A549 (cell line): ENCODE data around the gene DPY19L1. TPM values are rescaled to one million over a fixed set of nuclear protein-coding genes. Genes with fewer than 3 reads are reported as not detected.
A peak's percentile ranks its signal among the peaks of the same experiment; 100 is the strongest.

Source experiments
- ATAC-seq, 2 experiments: fragments of 200-7000 bp in 1 of 2; fragments of >200 bp in 1 of 2; cut with Nextera tagmentation in 1 of 2; cut with Tn5 transposase in 1 of 2; 3 replicates each; pipeline versions ENCODE4 v1.8.0 to v1.9.1; 2018 to 2020; ENCODE audit warnings: mild to moderate bottlenecking in 1 of 2, moderate library complexity in 1 of 2
- CTCF ChIA-PET: fragments of 300-600 bp; sonication (Branson Sonifier 250); formaldehyde crosslinking; extraction: SDS; loops from one replicate; lab custom pipeline; 2021; ENCODE audit warnings: antibody characterized with exemption, inconsistent platforms; lab: Yijun Ruan, JAX
- POLR2A ChIA-PET: fragments of 350-600 bp; formaldehyde crosslinking; extraction: SDS; loops from one replicate; lab custom pipeline; 2021; ENCODE audit warnings: antibody characterized with exemption, inconsistent platforms; lab: Yijun Ruan, JAX
- DNase-seq, 2 experiments: peaks; one replicate each; pipeline versions ENCODE4 v3.0.0 to v3.0.0-alpha.2; 2011 to 2016; ENCODE audit warnings: low read depth in 1 of 2, low spot score in 1 of 2
- FAIRE-seq: peaks from 2 replicates; lab custom pipeline; 2011; peaks lifted over from hg19 to GRCh38; lab: Jason Lieb, UNC
- H3K27ac ChIP-seq, 2 experiments: fragments of >200 bp; sonication (Bioruptor Twin); formaldehyde crosslinking; 3 replicates each; pipeline ENCODE4 v1.5.1; 2016 to 2017
- H3K4me1 ChIP-seq: fragments of >200 bp; sonication (Bioruptor Twin); formaldehyde crosslinking; 3 replicates; pipeline ENCODE4 v1.6.1; 2016
- H3K4me2 ChIP-seq: fragments of >200 bp; sonication (Bioruptor Twin); formaldehyde crosslinking; 3 replicates; pipeline ENCODE4 v1.6.1; 2016
- H3K4me3 ChIP-seq: fragments of >200 bp; sonication (Bioruptor Twin); formaldehyde crosslinking; 3 replicates; pipeline ENCODE4 v1.5.1; 2016
- H3K9me3 ChIP-seq: fragments of >200 bp; sonication (Bioruptor Twin); formaldehyde crosslinking; 3 replicates; pipeline ENCODE4 v1.6.1; 2016
- CHD2 ChIP-seq: fragments of 150-350 bp; IDR thresholded peaks from 2 replicates; pipeline ENCODE4 v1.6.1; 2014; ENCODE audit warnings: low read length; ENCODE audit not compliant: partially characterized antibody
- CHD4 ChIP-seq: fragments of 200-600 bp; sonication (generic); IDR thresholded peaks from 2 replicates; pipeline ENCODE4 v1.6.1; 2016; ENCODE audit warnings: antibody characterized with exemption, mild to moderate bottlenecking, borderline replicate concordance
- CTCF ChIP-seq: fragments of >200 bp; sonication (Bioruptor Twin); formaldehyde crosslinking; IDR thresholded peaks from 3 replicates; pipeline ENCODE4 v1.5.1; 2016
- EHMT2 ChIP-seq: fragments of 200-600 bp; sonication (generic); IDR thresholded peaks from 2 replicates; pipeline ENCODE4 v1.6.1; 2016; ENCODE audit warnings: antibody characterized with exemption, low read depth, mild to moderate bottlenecking, moderate library complexity
- ELK1 ChIP-seq: fragments of 150-350 bp; IDR thresholded peaks from 2 replicates; pipeline ENCODE4 v1.6.1; 2014; ENCODE audit warnings: low read depth, mild to moderate bottlenecking, low read length
- ESRRA ChIP-seq: fragments of 150-350 bp; IDR thresholded peaks from 2 replicates; pipeline ENCODE4 v1.6.1; 2014; ENCODE audit warnings: mild to moderate bottlenecking, low read length, borderline replicate concordance
- FOSB ChIP-seq: fragments of 250-450 bp; sonication (Bioruptor Pico); IDR thresholded peaks from 2 replicates; pipeline ENCODE4 v1.5.0; 2020; ENCODE audit warnings: mild to moderate bottlenecking, moderate library complexity
- FOXS1 ChIP-seq: fragments of 250-450 bp; sonication (Bioruptor Pico); IDR thresholded peaks from 2 replicates; pipeline ENCODE4 v1.5.0; 2020; ENCODE audit warnings: mild to moderate bottlenecking, moderate library complexity
- GATA3 ChIP-seq: IDR thresholded peaks from 2 replicates; pipeline ENCODE4 v1.6.1; 2012; ENCODE audit warnings: borderline replicate concordance
- HEYL ChIP-seq: fragments of 250-450 bp; sonication (Bioruptor Pico); IDR thresholded peaks from 2 replicates; pipeline ENCODE4 v1.8.0; 2021; ENCODE audit warnings: mild to moderate bottlenecking, moderate library complexity
- HOXA7 ChIP-seq: fragments of 250-450 bp; sonication (Bioruptor Pico); IDR thresholded peaks from 2 replicates; pipeline ENCODE4 v1.5.0; 2020; ENCODE audit warnings: mild to moderate bottlenecking, moderate library complexity
- HOXB13 ChIP-seq: fragments of 250-450 bp; sonication (Bioruptor Pico); IDR thresholded peaks from 2 replicates; pipeline ENCODE4 v1.5.0; 2020; ENCODE audit warnings: low read depth, mild to moderate bottlenecking, moderate library complexity
- JUN ChIP-seq, 2 experiments: fragments of >200 bp; sonication (Bioruptor Twin); formaldehyde crosslinking; IDR thresholded peaks; 2 replicates in 1 of 2; 3 replicates in 1 of 2; pipeline ENCODE4 v1.6.1; 2016 to 2017
- JUNB ChIP-seq: fragments of >200 bp; sonication (Bioruptor Twin); formaldehyde crosslinking; IDR thresholded peaks from 2 replicates; pipeline ENCODE4 v1.6.1; 2016
- KDM5A ChIP-seq: fragments of 200-600 bp; sonication (generic); IDR thresholded peaks from 2 replicates; pipeline ENCODE4 v1.6.1; 2016; ENCODE audit warnings: antibody characterized with exemption, mild to moderate bottlenecking
- MAFK ChIP-seq: fragments of 450-650 bp; IDR thresholded peaks from 2 replicates; pipeline ENCODE4 v1.6.1; 2014; ENCODE audit not compliant: partially characterized antibody
- PBX3 ChIP-seq: IDR thresholded peaks from 2 replicates; pipeline ENCODE4 v1.6.1; 2012
- PHF8 ChIP-seq: fragments of 200-600 bp; sonication (generic); IDR thresholded peaks from 2 replicates; pipeline ENCODE4 v1.6.1; 2016; ENCODE audit warnings: low read depth, mild to moderate bottlenecking, antibody characterized with exemption, moderate library complexity, borderline replicate concordance
- POLR2A ChIP-seq: IDR thresholded peaks from 2 replicates; pipeline ENCODE4 v1.6.1; 2012; ENCODE audit warnings: mild to moderate bottlenecking, low read length
- RARB ChIP-seq: fragments of 250-450 bp; sonication (Bioruptor Pico); IDR thresholded peaks from 2 replicates; pipeline ENCODE4 v1.8.0; 2021; ENCODE audit warnings: mild to moderate bottlenecking, moderate library complexity
- RFX5 ChIP-seq: fragments of 450-650 bp; IDR thresholded peaks from 2 replicates; pipeline ENCODE4 v1.7.1; 2014; ENCODE audit warnings: antibody characterized with exemption, mild to moderate bottlenecking, moderate library complexity
- SMC3 ChIP-seq: fragments of >200 bp; sonication (Bioruptor Twin); formaldehyde crosslinking; IDR thresholded peaks from 3 replicates; pipeline ENCODE4 v1.6.1; 2018; ENCODE audit warnings: inconsistent platforms
- ZC3H11A ChIP-seq: fragments of 450-650 bp; IDR thresholded peaks from 2 replicates; pipeline ENCODE4 v1.6.1; 2014; ENCODE audit warnings: antibody characterized with exemption, mild to moderate bottlenecking
- ZFP36 ChIP-seq: fragments of 450-650 bp; IDR thresholded peaks from 2 replicates; pipeline ENCODE4 v1.6.1; 2014; ENCODE audit warnings: borderline replicate concordance; ENCODE audit not compliant: partially characterized antibody
- ZNF302 ChIP-seq: fragments of 250-450 bp; sonication (Bioruptor Pico); IDR thresholded peaks from 2 replicates; pipeline ENCODE4 v1.9.0; 2021; ENCODE audit warnings: inconsistent platforms, mild to moderate bottlenecking, moderate library complexity
- ZSCAN20 ChIP-seq: fragments of 250-450 bp; sonication (Bioruptor Pico); IDR thresholded peaks from 2 replicates; pipeline ENCODE4 v1.8.0; 2022; ENCODE audit warnings: mild to moderate bottlenecking, moderate library complexity
- WGBS: methylation state at CpG from one replicate; pipeline ENCODE4 v1.1.6; 2017; ENCODE audit errors: missing lambda C conversion rate; 5-methylcytosine and 5-hydroxymethylcytosine counted together
- polyA plus RNA-seq, 4 experiments: library from polyadenylated mRNA; depleted of rRNA in 3 of 4; stranded (reverse); fragments of >200 nt; fragmentation: RNase III in 1 of 4; extraction: RNeasy Plus Mini Kit Qiagen cat#74134 plus additional on column Dnase treatment in 1 of 4; gene quantifications; 2 replicates in 3 of 4; 3 replicates in 1 of 4; pipeline ENCODE4 v1.2.3, GENCODE V29; 2011 to 2017
- TF ChIP-seq, protein P1 (sequence below): fragments of 250-450 bp; sonication (Bioruptor Pico); IDR thresholded peaks from 2 replicates; pipeline ENCODE4 v1.5.0; 2020; ENCODE audit warnings: low read depth, mild to moderate bottlenecking, moderate library complexity
- TF ChIP-seq, protein P2 (sequence below): fragments of 250-450 bp; sonication (Bioruptor Pico); IDR thresholded peaks from 2 replicates; pipeline ENCODE4 v1.5.0; 2021; ENCODE audit warnings: mild to moderate bottlenecking, moderate library complexity, borderline replicate concordance

The DPY19L1 gene
- polyA plus RNA-seq, 2 of the 4 experiments (the other 2 are of a cell fraction), result 53.6 to 129 TPM

GRCh38 chr7:35038354-35038753, 1.1 kb upstream of the DPY19L1 start:
- 47% methylated on average over 9 of the region's 9 CpGs for WGBS
- FAIRE-seq (no peak), DNase-seq (no peak), ATAC-seq (no peak)
- ChIA-PET CTCF (interaction anchor here (0.6 to 2.1 kb wide), 7 partner anchors 8 to 900 kb away, joined by 3 to 5 read pairs (median 3); no protein-coding TSS in a partner anchor), POLR2A (no interaction called here)
- Histone ChIP-seq H3K27ac (peak overlapping the region; percentile 95 to 96), H3K4me1 (peaks cover 26% of the 10 kb centered on the region), H3K9me3 (no peaks in the 10 kb centered on the region), H3K4me2 (peak overlapping the region; percentile 85), H3K4me3 (peak overlapping the region; percentile 69)
- no peak for TF ChIP-seq HOXA7 (CRISPR knock-in tag)
- TF ChIP-seq, protein P1, sequence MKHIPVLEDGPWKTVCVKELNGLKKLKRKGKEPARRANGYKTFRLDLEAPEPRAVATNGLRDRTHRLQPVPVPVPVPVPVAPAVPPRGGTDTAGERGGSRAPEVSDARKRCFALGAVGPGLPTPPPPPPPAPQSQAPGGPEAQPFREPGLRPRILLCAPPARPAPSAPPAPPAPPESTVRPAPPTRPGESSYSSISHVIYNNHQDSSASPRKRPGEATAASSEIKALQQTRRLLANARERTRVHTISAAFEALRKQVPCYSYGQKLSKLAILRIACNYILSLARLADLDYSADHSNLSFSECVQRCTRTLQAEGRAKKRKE (CRISPR knock-in tag), result no peak
- no peak for TF ChIP-seq PBX3
- no peak for TF ChIP-seq EHMT2
- no peak for TF ChIP-seq ESRRA
- TF ChIP-seq FOSB (CRISPR knock-in tag), result no peak
- TF ChIP-seq CHD4, result no peak
- TF ChIP-seq ZFP36, result no peak
- TF ChIP-seq HEYL (CRISPR knock-in tag), result no peak
- no peak for TF ChIP-seq HOXB13
- no peak for TF ChIP-seq CTCF
- no peak for TF ChIP-seq GATA3
- no peak for TF ChIP-seq SMC3

GRCh38 chr7:35037526-35038341, 449 bp upstream of the DPY19L1 start:
- CTCF ChIA-PET, result interaction anchor here (0.6 to 2.1 kb wide), 8 partner anchors 8 to 900 kb away, joined by 3 to 5 read pairs (median 3); no protein-coding TSS in a partner anchor
- under 1% methylated on average over 11 of the region's 100 CpGs for WGBS
- POLR2A ChIA-PET, result interaction anchor here (0.6 to 1.3 kb wide), 2 partner anchors 9 to 186 kb away, joined by 4 to 5 read pairs; no protein-coding TSS in a partner anchor
- TF ChIP-seq ELK1 (no peak), SMC3 (peak; percentile 84), ZC3H11A (no peak), KDM5A (peak; percentile 69), JUNB (no peak; the same call in 1 of the 2 replicates), FOXS1 (no peak), ZNF302 (CRISPR knock-in tag) (no peak), JUN (IDR thresholded peaks at IDR 0.05) (peak; percentile 67 to 77; a peak in 4 of 5 replicates), RARB (CRISPR knock-in tag) (no peak), PHF8 (peak; percentile 85), RFX5 (no peak), ZSCAN20 (CRISPR knock-in tag) (no peak), MAFK (no peak), CHD2 (no peak), CTCF (peak; percentile 93), POLR2A (peak; percentile 72)
- TF ChIP-seq, protein P2, sequence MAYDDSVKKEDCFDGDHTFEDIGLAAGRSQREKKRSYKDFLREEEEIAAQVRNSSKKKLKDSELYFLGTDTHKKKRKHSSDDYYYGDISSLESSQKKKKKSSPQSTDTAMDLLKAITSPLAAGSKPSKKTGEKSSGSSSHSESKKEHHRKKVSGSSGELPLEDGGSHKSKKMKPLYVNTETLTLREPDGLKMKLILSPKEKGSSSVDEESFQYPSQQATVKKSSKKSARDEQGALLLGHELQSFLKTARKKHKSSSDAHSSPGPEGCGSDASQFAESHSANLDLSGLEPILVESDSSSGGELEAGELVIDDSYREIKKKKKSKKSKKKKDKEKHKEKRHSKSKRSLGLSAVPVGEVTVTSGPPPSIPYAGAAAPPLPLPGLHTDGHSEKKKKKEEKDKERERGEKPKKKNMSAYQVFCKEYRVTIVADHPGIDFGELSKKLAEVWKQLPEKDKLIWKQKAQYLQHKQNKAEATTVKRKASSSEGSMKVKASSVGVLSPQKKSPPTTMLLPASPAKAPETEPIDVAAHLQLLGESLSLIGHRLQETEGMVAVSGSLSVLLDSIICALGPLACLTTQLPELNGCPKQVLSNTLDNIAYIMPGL, result peak; percentile 44; the same call in 1 of the 2 replicates

More at GRCh38 chr7:35037526-35038341, 449 bp upstream of the DPY19L1 start:
- peak; percentile 87 to 90 for ATAC-seq
- Histone ChIP-seq H3K27ac (peak overlapping the region; percentile 95 to 96), H3K4me3 (peak overlapping the region; percentile 69), H3K4me2 (peak overlapping the region; percentile 85), H3K4me1 (peaks cover 29% of the 10 kb centered on the region), H3K9me3 (no peaks in the 10 kb centered on the region)
- DNase-seq, result peak; percentile 75 to 93
- no peak for FAIRE-seq
